ENCODE results near the gene TCF21.

The TCF21 gene

GRCh38 chr6:133892813-133893691 lies 4.1 kb downstream of the TCF21 start:
- H3K4me3 ChIP-seq (ENCODE audit: low read depth, low read length), result no peak overlapping the region
- TF ChIP-seq CTCF (IDR thresholded peaks at IDR 0.05; ENCODE audit: insufficient read depth, low read depth, low read length, missing control alignments), result no peak

GRCh38 chr6:133893946-133894345 lies 5.0 kb downstream of the TCF21 start:
- TF ChIP-seq CTCF (IDR thresholded peaks at IDR 0.05; ENCODE audit: insufficient read depth, low read depth, low read length, missing control alignments), result no peak
- no peak for DNase-seq (ENCODE audit: low read depth)
- H3K4me3 ChIP-seq (ENCODE audit: low read depth, low read length), result no peak overlapping the region

More at GRCh38 chr6:133892813-133893691, 4.1 kb downstream of the TCF21 start:
- DNase-seq (ENCODE audit: low read depth), result no peak

- DNase-seq (ENCODE audit: low read depth), result no peak
- TF ChIP-seq CTCF (IDR thresholded peaks at IDR 0.05; ENCODE audit: insufficient read depth, low read depth, low read length, missing control alignments), result no peak
- H3K4me3 ChIP-seq (ENCODE audit: low read depth, low read length), result no peak overlapping the region
Observed at GRCh38 chr6:133894369-133894768, 5.5 kb downstream of the TCF21 start.

GRCh38 chr6:133894795-133895358 lies 6.0 kb downstream of the TCF21 start:
- H3K4me3 ChIP-seq (ENCODE audit: low read depth, low read length), result no peak overlapping the region
- TF ChIP-seq CTCF (IDR thresholded peaks at IDR 0.05; ENCODE audit: insufficient read depth, low read depth, low read length, missing control alignments), result no peak
- DNase-seq (ENCODE audit: low read depth), result no peak

GRCh38 chr6:133895573-133896343 lies 6.8 kb downstream of the TCF21 start:
- no peak for DNase-seq (ENCODE audit: low read depth)
- TF ChIP-seq CTCF (IDR thresholded peaks at IDR 0.05; ENCODE audit: insufficient read depth, low read depth, low read length, missing control alignments), result no peak
- H3K4me3 ChIP-seq (ENCODE audit: low read depth, low read length), result no peak overlapping the region

- DNase-seq (ENCODE audit: low read depth), result no peak
- no peak for TF ChIP-seq CTCF (IDR thresholded peaks at IDR 0.05; ENCODE audit: insufficient read depth, low read depth, low read length, missing control alignments)
- H3K4me3 ChIP-seq (ENCODE audit: low read depth, low read length), result no peak overlapping the region
Observed at GRCh38 chr6:133896344-133896721, 7.4 kb downstream of the TCF21 start.
